IMR-90 (cell line): Measurements from ENCODE around the gene GOLGA8K. TPM values are rescaled to one million over a fixed set of nuclear protein-coding genes. Genes with fewer than 3 reads are reported as not detected.
"Not testable (repeated sequence)": the region's sequence is repeated elsewhere in the genome, so short reads cannot be mapped to it uniquely, and the experiment has no call there.

Experiments
- ATAC-seq: fragments of 200-7000 bp; cut with Tn5 transposase; 2 replicates; pipeline ENCODE4 v1.9.1; 2020; ENCODE audit warnings: low read depth, mild to moderate bottlenecking, moderate library complexity
- BruUV-seq: library from RNA; stranded (reverse); fragments of 400-500 nt; replicated peaks from 2 replicates; lab custom pipeline; 2021; lab: Mats Ljungman, UMichigan
- CTCF ChIA-PET: fragments of 300-600 bp; formaldehyde crosslinking; extraction: SDS; loops from one replicate; lab custom pipeline; 2021; ENCODE audit warnings: antibody characterized with exemption; lab: Yijun Ruan, JAX
- POLR2A ChIA-PET: fragments of 300-600 bp; sonication (Branson Sonifier 250); formaldehyde crosslinking; loops from one replicate; lab custom pipeline; 2022; ENCODE audit warnings: antibody characterized with exemption; ENCODE audit not compliant: unreplicated experiment; lab: Charles Lee
- DNase-seq: peaks from one replicate; pipeline ENCODE4 v3.0.0; 2013
- H2AFZ ChIP-seq: replicated peaks from 2 replicates; pipeline ENCODE3; 2013; ENCODE audit warnings: low read length, mild to moderate bottlenecking; ENCODE audit not compliant: poor library complexity
- H2AK5ac ChIP-seq: 2 replicates; pipeline ENCODE4 v1.6.1; 2013; ENCODE audit warnings: low read depth, low read length, inconsistent platforms
- H2AK9ac ChIP-seq: replicated peaks from 2 replicates; pipeline ENCODE3; 2013; ENCODE audit warnings: mild to moderate bottlenecking, low read depth, low read length, moderate library complexity; ENCODE audit not compliant: poor library complexity
- H2BK120ac ChIP-seq: 2 replicates; pipeline ENCODE4 v1.6.1; 2013; ENCODE audit warnings: low read depth, low read length, inconsistent platforms
- H2BK15ac ChIP-seq: 3 replicates; pipeline ENCODE4 v1.6.1; 2013; ENCODE audit warnings: low read depth, low read length, inconsistent platforms
- H2BK20ac ChIP-seq: 2 replicates; pipeline ENCODE4 v1.6.1; 2013; ENCODE audit warnings: low read depth, mild to moderate bottlenecking, inconsistent platforms, low read length, moderate library complexity
- H2BK5ac ChIP-seq: 2 replicates; pipeline ENCODE4 v1.6.1; 2013; ENCODE audit warnings: mild to moderate bottlenecking, low read depth, low read length, inconsistent platforms; ENCODE audit not compliant: poor library complexity, severe bottlenecking
- H3K14ac ChIP-seq: replicated peaks from 2 replicates; pipeline ENCODE4 v1.6.1; 2013; ENCODE audit warnings: low read depth, low read length, inconsistent platforms
- H3K18ac ChIP-seq: 2 replicates; pipeline ENCODE4 v1.6.1; 2013; ENCODE audit warnings: low read depth, low read length, control low read depth
- H3K23ac ChIP-seq: 2 replicates; pipeline ENCODE4 v1.6.1; 2013; ENCODE audit warnings: low read depth, low read length, inconsistent platforms
- H3K27ac ChIP-seq: 2 replicates; pipeline ENCODE4 v1.5.1; 2013; ENCODE audit warnings: mild to moderate bottlenecking, control low read depth, low read length; ENCODE audit not compliant: insufficient read depth
- H3K27me3 ChIP-seq: 2 replicates; pipeline ENCODE4 v1.6.1; 2013; ENCODE audit warnings: low read length; ENCODE audit not compliant: control insufficient read depth, insufficient read depth
- H3K36me3 ChIP-seq: 2 replicates; pipeline ENCODE4 v1.6.1; 2013; ENCODE audit warnings: low read length, mixed read lengths; ENCODE audit not compliant: control insufficient read depth, insufficient read depth
- H3K4ac ChIP-seq: 2 replicates; pipeline ENCODE4 v1.6.1; 2013; ENCODE audit warnings: low read depth, low read length, inconsistent platforms
- H3K4me1 ChIP-seq: 2 replicates; pipeline ENCODE4 v1.6.1; 2013; ENCODE audit warnings: low read length, mixed read lengths; ENCODE audit not compliant: control insufficient read depth, insufficient read depth
- H3K4me2 ChIP-seq: 2 replicates; pipeline ENCODE4 v1.6.1; 2013; ENCODE audit warnings: low read depth, mild to moderate bottlenecking, control low read depth, low read length, moderate library complexity
- H3K4me3 ChIP-seq: 2 replicates; pipeline ENCODE4 v1.5.1; 2013; ENCODE audit warnings: low read depth, mild to moderate bottlenecking, control low read depth, low read length, moderate library complexity; ENCODE audit not compliant: insufficient read depth
- H3K56ac ChIP-seq: 2 replicates; pipeline ENCODE4 v1.6.1; 2013; ENCODE audit warnings: low read length, inconsistent platforms; ENCODE audit not compliant: insufficient read depth; ENCODE audit errors: extremely low read depth
- H3K79me1 ChIP-seq, 2 experiments: 2 replicates each; pipeline ENCODE4 v1.6.1; 2013; ENCODE audit warnings: low read length in 2 of 2, inconsistent platforms in 1 of 2, low read depth in 1 of 2
- H3K9ac ChIP-seq: 2 replicates; pipeline ENCODE4 v1.6.1; 2013; ENCODE audit warnings: low read depth, low read length, control low read depth
- H3K9me1 ChIP-seq: 2 replicates; pipeline ENCODE4 v1.6.1; 2013; ENCODE audit warnings: low read length, inconsistent platforms; ENCODE audit not compliant: insufficient read depth
- H3K9me3 ChIP-seq: 2 replicates; pipeline ENCODE4 v1.6.1; 2013; ENCODE audit warnings: low read length; ENCODE audit not compliant: control insufficient read depth, insufficient read depth
- H4K20me1 ChIP-seq: 2 replicates; pipeline ENCODE4 v1.6.1; 2013; ENCODE audit warnings: low read length, inconsistent platforms; ENCODE audit not compliant: insufficient read depth
- H4K5ac ChIP-seq: 2 replicates; pipeline ENCODE4 v1.6.1; 2013; ENCODE audit warnings: mild to moderate bottlenecking, low read depth, low read length, control low read depth
- H4K8ac ChIP-seq, 2 experiments: 2 replicates each; pipeline ENCODE4 v1.6.1; 2013; ENCODE audit warnings: low read depth in 2 of 2, low read length in 2 of 2, control low read depth in 1 of 2, inconsistent platforms in 1 of 2
- H4K91ac ChIP-seq: 2 replicates; pipeline ENCODE4 v1.6.1; 2013; ENCODE audit warnings: low read depth, low read length, inconsistent platforms; ENCODE audit not compliant: insufficient read depth
- WGBS, 2 experiments: methylation state at CpG; one replicate each; pipeline versions ENCODE4 v1.1.5 to v1.1.7; 2013; ENCODE audit warnings: missing lambda C conversion rate in 2 of 2; ENCODE audit not compliant: insufficient read length in 1 of 2; ENCODE audit errors: extremely low coverage in 2 of 2; 5-methylcytosine and 5-hydroxymethylcytosine counted together
- dilution Hi-C: fragments of 300-500 bp; cut with HindIII; formaldehyde crosslinking; loops from one replicate; pipeline ENCODE4 v1.14.3; 2018; ENCODE audit warnings: low sequenced_read_pairs; ENCODE audit not compliant: unreplicated experiment
- in situ Hi-C: fragments of 300-500 bp; cut with MboI; formaldehyde crosslinking; loops from 3 replicates; pipeline ENCODE4 v1.14.3; 2019; ENCODE audit warnings: low sequenced_read_pairs, inconsistent platforms, mixed read lengths
- intact Hi-C: fragments of 100-400 bp; cut with micrococcal nuclease; formaldehyde crosslinking; loops from 2 replicates; pipeline ENCODE4 v1.10.0; 2022
- polyA plus RNA-seq, 3 experiments: library from polyadenylated mRNA; depleted of rRNA; stranded (reverse); fragments of >200 nt; gene quantifications; 2 replicates each; pipeline ENCODE4 v1.2.3, GENCODE V29; 2012; ENCODE audit warnings: low replicate concordance in 1 of 3
- total RNA-seq: library from RNA; depleted of rRNA; stranded (reverse); fragments of >200 nt; gene quantifications from 2 replicates; pipeline ENCODE4 v1.2.3, GENCODE V29; 2012

GOLGA8K gene
- total and polyA plus RNA-seq, 2 of the 4 experiments (the other 2 are of a cell fraction): not detected

DNA sequence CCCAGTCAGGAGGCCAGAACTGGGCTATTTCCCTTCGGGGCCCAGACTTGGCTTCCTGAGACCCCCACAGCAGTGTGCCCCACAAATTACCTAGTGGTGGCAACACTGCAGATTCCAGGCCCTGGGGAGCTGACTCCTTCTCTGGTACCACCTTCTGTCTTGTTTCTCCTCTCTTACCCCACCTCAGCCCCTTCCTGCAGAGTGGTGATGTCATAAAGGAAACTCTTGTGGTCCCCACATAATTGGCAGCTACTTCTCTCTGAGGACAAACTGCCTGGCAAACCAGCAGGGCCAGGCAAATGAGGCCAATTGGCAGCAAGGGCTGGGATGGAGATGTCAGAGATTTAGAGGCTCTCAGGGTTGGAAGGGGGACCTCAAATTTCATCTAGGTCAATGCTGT, 44.6 kb downstream of the GOLGA8K start:
- H4K91ac ChIP-seq, CTCF ChIA-PET, H3K56ac ChIP-seq, BruUV-seq, H3K18ac ChIP-seq, H3K14ac ChIP-seq, H3K4me2 ChIP-seq, ATAC-seq, H2BK120ac ChIP-seq, H2BK15ac ChIP-seq, H2BK20ac ChIP-seq, H4K20me1 ChIP-seq, H2AK9ac ChIP-seq, H3K4ac ChIP-seq, H3K23ac ChIP-seq, dilution Hi-C loops, H3K27me3 ChIP-seq, H4K8ac ChIP-seq, H2AK5ac ChIP-seq, H3K9me1 ChIP-seq, POLR2A ChIA-PET, H3K27ac ChIP-seq, H4K5ac ChIP-seq, H3K79me1 ChIP-seq, H3K36me3 ChIP-seq, intact Hi-C loops, in situ Hi-C loops, DNase-seq, H2BK5ac ChIP-seq, H3K4me1 ChIP-seq, H2AFZ ChIP-seq, H3K9me3 ChIP-seq, H3K4me3 ChIP-seq, H3K9ac ChIP-seq: not testable (repeated sequence)
- WGBS, 2 experiments: no CpG with 5 or more reads among the region's 1 CpG

DNA sequence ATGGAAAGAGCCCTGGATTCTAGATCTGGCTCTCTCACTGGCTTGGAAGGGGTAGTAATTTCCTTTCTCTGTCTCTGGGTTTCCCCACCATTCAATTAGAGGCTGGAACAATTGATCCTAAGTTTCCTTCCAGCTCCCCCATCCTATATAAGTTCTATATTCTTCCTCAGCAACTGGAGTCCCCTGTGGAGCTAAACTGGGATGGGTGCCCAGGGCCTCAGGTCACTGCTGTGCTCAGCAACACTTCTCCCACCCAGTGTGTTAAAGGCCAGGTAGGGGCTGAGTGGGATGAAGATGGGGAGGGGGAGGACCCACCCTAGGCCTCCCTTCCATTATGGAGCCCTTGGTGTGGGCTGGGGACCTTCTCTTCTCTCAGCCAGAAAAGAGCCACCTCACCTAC, 46.2 kb downstream of the GOLGA8K start:
- H3K18ac ChIP-seq, in situ Hi-C loops, H2BK5ac ChIP-seq, DNase-seq, H3K56ac ChIP-seq, H3K9ac ChIP-seq, H4K8ac ChIP-seq, H3K23ac ChIP-seq, POLR2A ChIA-PET, H3K27ac ChIP-seq, H3K4ac ChIP-seq, intact Hi-C loops, H2BK20ac ChIP-seq, H3K9me3 ChIP-seq, H3K9me1 ChIP-seq, H2AFZ ChIP-seq, H2AK9ac ChIP-seq, H3K4me1 ChIP-seq, dilution Hi-C loops, H4K91ac ChIP-seq, H3K4me3 ChIP-seq, ATAC-seq, H4K5ac ChIP-seq, H2AK5ac ChIP-seq, H3K36me3 ChIP-seq, H3K4me2 ChIP-seq, H3K79me1 ChIP-seq, CTCF ChIA-PET, H3K14ac ChIP-seq, BruUV-seq, H2BK120ac ChIP-seq, H4K20me1 ChIP-seq, H2BK15ac ChIP-seq, H3K27me3 ChIP-seq: not testable (repeated sequence)
